OCI-LY3 (cell line): Measurements from ENCODE around the gene MTA1.

Experiments
- EZH2phosphoT487 ChIP-seq: fragments of 200-600 bp; shearing (Covaris generic); IDR thresholded peaks from 2 replicates; pipeline ENCODE4 v1.6.1; 2018; ENCODE audit warnings: antibody characterized with exemption, mixed run types, low read depth
- TF ChIP-seq, protein P1 (sequence below): fragments of 200-600, 300-600 bp; sonication (generic); IDR thresholded peaks from 2 replicates; pipeline ENCODE4 v1.5.1; 2014; ENCODE audit warnings: antibody characterized with exemption, low read length, low read depth

DNA sequence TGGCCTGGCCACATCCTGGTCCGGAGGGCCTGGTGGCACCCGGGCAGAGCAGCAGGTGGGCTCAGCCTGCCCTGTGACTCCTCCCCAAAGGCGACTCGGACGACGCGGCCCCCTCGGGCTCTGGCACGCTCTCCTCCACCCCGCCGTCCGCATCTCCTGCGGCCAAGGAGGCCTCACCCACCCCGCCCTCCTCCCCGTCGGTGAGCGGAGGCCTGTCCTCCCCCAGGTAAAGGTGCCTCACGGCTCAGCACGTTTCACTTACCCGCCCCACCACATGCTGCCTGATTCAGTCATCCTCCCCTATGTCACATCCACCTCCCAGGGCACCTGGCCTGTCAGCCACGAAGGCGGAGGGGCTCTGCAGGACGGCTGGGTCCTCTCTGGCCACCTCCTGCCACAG, 28.1 kb upstream of the MTA1 start:
- TF ChIP-seq EZH2phosphoT487: no peak
- TF ChIP-seq, protein P1, sequence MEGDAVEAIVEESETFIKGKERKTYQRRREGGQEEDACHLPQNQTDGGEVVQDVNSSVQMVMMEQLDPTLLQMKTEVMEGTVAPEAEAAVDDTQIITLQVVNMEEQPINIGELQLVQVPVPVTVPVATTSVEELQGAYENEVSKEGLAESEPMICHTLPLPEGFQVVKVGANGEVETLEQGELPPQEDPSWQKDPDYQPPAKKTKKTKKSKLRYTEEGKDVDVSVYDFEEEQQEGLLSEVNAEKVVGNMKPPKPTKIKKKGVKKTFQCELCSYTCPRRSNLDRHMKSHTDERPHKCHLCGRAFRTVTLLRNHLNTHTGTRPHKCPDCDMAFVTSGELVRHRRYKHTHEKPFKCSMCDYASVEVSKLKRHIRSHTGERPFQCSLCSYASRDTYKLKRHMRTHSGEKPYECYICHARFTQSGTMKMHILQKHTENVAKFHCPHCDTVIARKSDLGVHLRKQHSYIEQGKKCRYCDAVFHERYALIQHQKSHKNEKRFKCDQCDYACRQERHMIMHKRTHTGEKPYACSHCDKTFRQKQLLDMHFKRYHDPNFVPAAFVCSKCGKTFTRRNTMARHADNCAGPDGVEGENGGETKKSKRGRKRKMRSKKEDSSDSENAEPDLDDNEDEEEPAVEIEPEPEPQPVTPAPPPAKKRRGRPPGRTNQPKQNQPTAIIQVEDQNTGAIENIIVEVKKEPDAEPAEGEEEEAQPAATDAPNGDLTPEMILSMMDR: no peak
